SHP77 treated with DMSO at 0.1 percent for 48 hours (cell line): Measurements from ENCODE around the gene MAML2.

Source experiments
- DNase-seq: peaks from one replicate; lab custom pipeline; 2025; lab: John Stamatoyannopoulos, UW

The MAML2 gene

DNA sequence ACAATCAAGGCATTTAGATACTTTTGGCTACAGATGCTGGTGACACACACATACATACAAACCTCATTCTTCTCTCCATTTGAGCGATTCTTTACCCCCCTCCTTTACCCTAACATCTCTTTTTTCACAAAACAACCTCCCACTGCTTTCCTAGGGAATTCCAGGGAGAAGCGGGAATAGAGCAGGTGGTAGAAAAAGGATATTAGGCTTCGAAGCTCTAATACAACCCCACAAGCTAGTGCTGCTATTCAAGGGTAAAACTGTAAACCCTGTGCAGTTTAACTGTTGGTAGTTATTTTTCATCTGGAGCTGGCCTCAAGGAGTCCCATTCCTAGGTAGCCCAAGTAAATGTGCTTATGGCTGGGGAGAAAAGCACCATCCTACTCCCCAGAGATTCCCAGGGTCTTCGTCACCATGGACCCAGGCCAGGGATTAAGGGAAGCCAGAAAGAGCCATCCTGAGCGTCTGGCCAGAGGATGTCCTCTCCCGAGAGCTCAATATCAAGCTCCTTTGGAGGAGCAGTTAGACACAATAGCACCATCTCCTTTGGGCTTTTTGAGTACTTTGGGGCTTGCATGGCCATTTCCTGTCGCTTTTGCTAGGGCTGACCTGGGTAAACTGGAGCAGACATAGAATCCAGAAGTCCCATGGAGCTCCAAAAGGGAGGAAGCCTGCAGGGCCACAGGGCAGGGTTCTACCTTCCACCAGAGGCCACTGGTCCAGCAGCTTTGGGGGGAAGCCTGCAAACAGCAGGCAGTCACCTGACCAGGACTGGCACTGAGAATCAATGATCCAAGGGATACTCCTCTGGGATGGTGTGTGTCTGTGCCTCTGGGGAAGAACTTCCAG is 3.1 kb downstream of the MAML2 start:
- no peak for DNase-seq

DNA sequence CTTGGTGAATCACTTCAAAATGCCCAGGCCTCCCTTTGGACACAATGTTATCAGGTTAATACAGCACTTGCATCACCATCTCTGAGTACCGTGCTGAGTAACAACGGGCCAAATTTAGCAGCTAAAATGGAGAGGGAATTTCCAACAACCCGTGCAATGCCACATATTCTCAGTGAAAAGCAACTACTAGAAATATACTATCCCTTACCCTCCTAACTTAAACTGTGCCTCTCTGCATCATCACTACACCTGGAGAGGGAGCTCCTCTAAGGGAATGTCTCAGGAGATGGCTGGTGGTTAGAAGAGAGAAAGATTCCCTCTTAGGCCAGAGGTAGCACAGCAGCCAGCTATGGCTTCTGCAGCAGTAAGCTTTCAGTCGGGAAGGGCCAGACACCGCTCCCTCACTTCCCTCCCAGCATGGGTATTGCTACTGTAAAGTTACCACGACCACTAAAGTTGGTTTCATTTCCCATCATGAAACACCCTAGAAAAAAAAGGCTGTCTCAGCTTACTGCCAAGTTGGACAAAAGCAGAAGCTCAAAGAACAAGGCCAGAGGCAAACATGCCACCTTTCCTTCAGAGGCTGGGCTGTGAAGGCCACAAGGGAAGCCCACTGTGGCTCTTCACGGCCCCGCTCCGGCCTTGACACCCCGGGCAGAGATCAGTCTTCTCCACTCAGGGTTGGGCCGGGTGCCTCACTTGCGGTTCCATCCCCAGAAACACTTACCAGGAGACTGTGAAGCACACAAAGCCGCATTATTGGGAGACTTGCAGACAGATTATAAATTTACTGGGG is 3.9 kb downstream of the MAML2 start:
- DNase-seq = no peak

DNA sequence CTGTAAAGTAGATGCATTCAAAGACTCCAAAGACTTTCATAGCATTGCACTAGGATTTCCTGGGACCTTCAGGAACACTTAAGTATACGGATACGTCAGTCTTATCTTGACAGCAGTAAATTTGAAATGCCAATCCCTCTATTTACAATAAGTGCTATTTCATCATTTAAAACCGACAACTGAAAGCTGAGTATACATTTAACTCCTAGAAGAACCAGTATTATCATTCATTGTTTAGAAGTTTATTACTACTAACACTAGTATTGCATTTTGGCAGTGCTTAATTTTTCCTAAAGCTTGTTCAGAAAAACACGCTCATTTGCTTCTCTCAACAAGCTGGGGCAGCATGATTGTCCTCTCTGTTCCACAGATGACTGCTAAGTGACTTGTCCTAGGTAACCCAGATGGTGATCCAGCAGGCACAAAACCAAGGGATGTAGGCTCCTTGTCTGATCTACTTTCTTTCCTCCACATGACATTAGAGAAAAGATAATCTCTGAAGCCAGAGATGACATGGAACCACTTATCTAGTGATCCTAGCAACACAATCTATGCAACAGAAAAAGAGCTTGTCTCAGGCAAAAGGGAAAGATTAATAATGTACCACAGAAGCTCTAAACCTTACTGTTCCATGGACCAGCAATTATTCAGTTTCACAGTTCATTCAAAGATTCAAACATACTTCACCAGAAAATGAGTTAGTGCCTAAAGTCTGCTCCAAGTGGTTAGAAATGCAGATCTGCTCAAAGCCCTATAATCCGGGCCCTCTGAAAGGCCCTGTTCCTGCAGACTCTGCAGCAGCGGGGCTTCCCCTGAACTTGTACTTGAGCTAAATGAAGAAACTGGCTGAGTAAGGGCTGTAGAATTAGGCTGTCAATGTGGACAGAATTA is 5.2 kb downstream of the MAML2 start:
- DNase-seq = no peak

DNA sequence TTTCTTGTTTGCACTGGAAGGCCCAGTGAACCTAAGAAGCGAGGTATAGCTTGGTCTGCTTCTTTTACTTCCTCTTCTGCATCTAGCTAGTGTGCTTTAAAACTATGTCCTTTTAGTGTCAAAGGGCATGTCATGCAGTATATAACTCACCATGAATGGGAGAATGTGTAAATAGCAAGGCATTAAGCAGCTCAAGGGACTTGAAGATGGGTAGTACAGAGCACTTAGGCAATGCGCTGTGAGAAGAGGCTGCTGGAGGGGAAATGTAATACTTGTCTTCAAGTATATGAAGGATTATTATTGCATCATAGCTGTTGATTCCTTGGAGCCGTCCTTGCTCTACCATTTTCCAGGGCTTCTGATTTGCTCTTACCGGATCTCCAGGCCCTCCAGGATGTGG is 7.6 kb downstream of the MAML2 start:
- no peak for DNase-seq

GRCh38 chr11:96334219-96334618 is 8.8 kb downstream of the MAML2 start:
- DNase-seq = no peak

DNA sequence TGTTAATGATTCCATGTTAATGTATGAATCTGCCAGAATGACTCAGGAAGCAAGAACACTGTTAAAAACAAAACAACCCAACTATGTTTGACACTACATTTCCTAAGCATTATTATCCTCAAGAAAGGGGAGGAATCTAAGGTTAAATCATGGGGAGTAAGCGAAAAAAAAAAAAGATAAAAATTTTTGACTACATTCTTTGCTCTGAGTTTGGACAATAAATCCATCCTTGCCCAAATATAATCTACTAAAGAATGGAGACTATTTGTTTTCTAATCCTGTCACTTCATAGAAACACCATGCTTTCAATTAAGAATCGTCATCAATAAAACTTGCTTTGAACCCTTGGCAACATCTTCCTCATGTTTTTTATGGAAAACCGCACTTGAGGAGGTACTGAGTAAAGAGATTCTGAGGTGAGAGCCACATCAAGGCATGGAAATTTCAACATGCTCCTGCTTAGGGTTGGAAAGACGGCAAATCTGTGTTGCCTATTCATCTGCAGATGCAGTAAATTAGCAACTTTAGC is 9.7 kb downstream of the MAML2 start:
- DNase-seq = no peak

- DNase-seq = no peak
Measured at GRCh38 chr11:96332126-96332771, 10.7 kb downstream of the MAML2 start.

DNA sequence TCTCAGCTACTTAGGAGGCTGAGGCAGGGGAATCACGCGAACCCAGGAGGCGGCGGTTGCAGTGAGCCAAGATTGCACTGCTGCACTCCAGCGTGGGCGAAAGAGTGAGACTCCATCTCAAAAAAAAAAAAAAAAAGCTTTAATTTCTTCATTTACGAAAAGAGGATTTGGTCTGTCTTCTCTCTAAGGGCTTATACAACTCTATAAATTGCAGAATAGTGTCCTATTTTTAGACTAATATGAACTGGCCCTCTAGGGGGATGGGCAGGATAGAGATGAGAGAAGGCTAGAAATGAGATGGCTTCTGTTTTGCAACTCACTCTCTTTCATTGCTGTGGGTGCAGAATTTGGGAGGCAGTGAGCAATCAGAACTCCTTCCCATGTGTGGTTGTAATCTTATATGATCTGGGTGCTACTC is 11.3 kb downstream of the MAML2 start:
- no peak for DNase-seq

DNA sequence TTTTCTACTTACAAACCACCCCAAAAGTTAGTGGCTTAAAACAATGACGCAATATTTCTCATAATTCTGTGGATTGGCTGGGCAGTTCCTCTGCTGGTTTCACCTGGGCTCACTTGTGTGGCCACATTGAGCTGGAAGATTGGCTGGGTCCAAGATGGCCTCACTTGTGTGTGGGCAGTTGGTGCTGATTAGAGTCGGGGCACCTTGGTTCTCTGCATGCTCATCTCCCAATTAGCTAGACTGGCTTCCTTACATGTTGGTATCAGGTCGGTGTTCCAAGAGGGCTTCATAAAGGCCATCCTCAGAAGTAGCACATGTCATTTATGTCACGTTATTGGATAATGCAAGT is 12.5 kb downstream of the MAML2 start:
- no peak for DNase-seq

DNA sequence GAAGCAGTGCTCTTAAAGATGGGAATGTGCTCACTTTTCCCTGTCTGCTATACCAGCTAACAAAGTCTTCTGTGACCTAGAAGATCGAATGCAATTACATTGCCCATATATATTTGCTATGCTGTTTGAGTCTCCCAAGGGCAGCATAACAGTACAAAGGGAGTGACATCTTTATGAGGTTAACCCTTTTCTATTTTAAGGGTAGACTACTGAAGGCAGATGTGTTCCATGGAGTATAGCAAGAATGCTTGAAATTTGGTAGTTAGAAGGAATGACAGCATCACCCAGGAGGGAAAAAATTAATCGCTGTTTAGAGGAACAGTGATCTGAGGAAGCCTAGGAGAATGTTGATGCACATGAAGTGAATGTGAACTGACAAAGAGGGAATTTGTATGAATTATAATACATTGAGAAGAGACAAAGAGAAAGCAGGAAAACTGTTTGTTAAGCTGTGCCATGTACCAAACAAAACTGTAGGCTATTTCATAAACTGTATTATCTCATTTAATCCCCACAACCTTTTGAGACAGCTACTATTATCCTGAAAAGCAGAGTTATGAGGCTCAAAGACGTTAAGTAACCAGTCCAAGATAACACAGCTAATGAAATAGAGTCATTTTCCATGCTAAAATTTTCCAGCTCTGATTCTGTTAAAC is 13.0 kb downstream of the MAML2 start:
- no peak for DNase-seq

DNA sequence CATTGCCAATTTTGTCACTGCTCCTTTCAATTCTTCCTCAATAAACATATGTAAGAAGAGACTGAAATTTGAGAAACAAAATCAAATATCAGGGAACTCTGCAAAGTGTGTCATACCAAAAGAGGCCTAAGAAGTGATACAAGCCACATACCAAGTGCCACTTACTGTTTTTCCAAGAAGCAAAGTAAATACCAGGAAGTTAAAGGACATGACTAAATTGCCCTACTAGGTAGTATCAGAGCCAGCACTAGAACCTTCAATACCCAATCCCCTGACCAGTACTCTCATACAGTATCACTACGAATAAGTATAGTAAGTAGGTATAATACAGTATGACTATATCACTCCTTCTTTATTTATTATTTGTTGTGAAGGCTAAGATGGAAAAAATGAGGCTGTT is 13.6 kb downstream of the MAML2 start:
- DNase-seq = no peak

DNA sequence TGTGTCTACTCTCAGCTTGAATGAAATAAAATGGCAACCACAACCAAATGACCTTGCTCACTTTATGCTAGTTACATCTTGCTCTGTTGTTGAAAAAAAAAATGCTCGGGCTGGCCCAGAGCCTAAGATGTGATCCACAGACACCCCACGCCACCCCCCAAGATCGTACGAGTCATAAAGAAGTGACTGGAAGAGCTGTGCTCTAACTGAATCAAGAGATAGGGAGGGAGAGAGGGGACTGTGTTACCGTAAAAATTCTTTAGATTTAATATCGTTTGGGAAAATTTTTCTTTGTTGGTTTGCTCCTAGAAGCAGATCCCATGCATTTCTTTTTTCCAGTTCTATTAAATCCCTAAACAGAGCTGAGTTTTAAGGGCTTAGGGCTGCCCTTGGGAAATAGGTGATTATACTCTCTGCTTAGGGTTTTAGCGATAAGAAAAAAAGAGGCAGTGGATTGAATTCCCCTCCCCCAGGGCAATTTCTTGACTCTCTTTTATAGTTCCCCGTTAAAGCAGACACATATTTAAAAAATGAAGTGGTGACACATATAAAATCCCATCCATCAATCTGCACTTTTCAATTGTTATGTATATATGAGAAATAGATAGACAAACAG is 14.5 kb downstream of the MAML2 start:
- DNase-seq = no peak

DNA sequence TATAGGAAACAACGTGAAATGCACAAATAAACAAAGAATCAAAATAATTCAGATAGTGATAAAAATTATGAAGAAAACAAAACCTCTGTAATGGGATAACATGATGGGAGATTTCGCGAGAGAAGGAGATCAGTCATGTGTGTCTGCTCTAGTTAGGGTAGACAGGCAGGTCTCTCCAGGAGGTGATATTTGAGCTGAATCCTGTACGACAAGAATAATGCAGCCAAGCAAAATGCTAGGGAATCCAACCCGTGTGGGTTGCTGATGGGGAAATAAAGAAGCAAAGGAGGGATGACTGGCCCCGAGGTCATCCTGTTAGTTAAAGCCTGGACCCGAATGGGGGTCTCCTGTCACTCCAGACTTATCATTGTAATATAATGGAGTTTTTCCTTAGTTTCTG is 16.0 kb downstream of the MAML2 start:
- no peak for DNase-seq

GRCh38 chr11:96324912-96325311 is 18.1 kb downstream of the MAML2 start:
- DNase-seq = no peak

- DNase-seq = no peak
Measured at GRCh38 chr11:96323642-96323985, 19.4 kb downstream of the MAML2 start.

DNA sequence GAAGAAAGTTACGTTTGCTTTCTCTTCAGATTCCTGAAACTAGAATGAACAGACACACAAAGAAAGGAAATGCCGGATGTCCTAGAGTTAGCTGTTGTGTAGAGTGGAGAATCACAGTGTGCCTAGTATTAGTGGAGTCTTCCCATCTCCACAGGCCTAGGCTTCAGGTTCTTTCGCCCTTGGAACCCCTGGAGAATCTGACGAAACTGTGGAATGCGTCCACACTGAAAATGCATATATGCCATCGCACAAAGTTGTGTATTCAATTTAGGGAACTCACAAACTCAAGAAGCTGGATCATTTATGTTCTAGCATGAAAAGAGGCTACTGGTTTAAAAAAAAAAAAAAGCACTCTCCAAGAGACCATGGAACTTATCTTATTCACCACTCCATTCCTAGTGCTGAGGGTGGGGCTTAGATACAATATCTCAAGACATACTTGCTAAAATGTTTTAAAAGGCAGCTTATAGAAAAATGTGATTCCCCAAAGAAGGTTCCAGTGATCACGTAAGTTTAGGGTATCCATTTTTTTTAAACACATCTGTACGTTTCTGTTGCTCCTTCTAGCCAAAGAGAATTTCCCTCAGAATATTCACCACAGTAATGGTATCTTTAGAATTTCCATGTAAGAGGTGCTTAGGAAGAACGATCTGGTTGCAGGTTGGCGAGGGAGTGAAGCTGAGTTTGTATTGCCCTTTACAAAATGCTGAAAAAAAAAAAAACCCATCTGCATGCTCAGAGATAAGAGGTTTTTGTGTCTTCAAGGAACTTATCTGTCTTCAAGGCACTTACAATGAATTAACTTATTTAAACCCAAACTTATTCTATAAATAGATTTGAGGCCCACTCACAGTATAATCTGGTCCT is 20.0 kb downstream of the MAML2 start:
- DNase-seq = no peak

DNA sequence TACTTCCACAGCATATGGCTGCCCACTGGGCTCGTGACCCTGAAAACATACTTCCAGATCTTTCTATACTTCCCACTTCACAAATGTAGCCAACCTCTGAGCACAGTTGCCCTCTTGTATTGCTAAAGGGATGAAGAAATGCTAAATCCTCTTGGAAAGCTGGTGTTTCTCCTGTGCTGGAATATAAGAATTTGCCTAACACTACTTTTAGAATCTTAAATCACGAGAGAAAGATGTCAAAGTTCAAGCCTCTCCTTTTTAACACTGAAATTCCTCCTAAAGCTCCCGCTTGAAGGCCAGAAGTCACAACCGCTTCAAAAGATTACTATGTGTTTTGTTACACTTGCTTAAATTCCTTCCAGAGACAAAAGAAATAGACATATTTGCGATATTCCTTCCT is 21.9 kb downstream of the MAML2 start:
- DNase-seq = no peak

- no peak for DNase-seq
Measured at GRCh38 chr11:96319898-96320656, 22.9 kb downstream of the MAML2 start.

GRCh38 chr11:96318850-96319249 is 24.1 kb downstream of the MAML2 start:
- no peak for DNase-seq
